ENCODE results near the gene SHISA8.

DNA sequence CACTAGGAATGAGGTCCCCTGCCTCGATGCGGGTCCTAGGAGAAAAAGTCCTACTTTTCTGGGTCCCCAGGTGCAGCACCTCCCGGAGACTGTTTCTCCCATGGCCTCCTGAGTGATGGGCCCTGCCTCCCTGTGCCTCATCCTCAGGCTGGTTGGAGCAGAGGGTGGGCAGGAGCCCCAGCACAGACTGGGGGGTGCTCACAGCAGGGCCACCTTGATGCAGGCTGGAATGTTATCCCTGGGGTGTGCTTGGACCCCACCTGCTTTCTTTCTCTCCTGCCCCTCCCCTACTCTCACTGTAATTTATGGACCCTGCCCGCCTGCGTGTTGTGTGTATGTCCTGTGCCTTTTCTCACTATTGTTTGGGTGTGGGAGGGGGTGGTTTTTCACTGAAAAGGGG, 8.1 kb downstream of the SHISA8 start:
- TF ChIP-seq ZFP36 (IDR thresholded peaks at IDR 0.05; ENCODE audit: borderline replicate concordance, low read depth, low read length, partially characterized antibody) (no peak), KDM5A (IDR thresholded peaks at IDR 0.05; ENCODE audit: borderline replicate concordance, low read length) (no peak), BCL6 (CRISPR knock-in tag; IDR thresholded peaks at IDR 0.05) (no peak), RAD21 (CRISPR knock-in tag; IDR thresholded peaks at IDR 0.05) (no peak), CTCF (CRISPR knock-in tag; IDR thresholded peaks at IDR 0.05) (no peak), FOXA1 (IDR thresholded peaks at IDR 0.05) (no peak), FOXA1 (CRISPR knock-in tag; IDR thresholded peaks at IDR 0.05) (no peak)

Measured in HepG2 (cell line).